Measurements from ENCODE around the gene PCYT2. TPM values are rescaled to one million over a fixed set of nuclear protein-coding genes. Genes with fewer than 3 reads are reported as not detected.

Gene PCYT2
- total RNA-seq, 1 experiment from 2014 or later = 55.4 TPM

DNA sequence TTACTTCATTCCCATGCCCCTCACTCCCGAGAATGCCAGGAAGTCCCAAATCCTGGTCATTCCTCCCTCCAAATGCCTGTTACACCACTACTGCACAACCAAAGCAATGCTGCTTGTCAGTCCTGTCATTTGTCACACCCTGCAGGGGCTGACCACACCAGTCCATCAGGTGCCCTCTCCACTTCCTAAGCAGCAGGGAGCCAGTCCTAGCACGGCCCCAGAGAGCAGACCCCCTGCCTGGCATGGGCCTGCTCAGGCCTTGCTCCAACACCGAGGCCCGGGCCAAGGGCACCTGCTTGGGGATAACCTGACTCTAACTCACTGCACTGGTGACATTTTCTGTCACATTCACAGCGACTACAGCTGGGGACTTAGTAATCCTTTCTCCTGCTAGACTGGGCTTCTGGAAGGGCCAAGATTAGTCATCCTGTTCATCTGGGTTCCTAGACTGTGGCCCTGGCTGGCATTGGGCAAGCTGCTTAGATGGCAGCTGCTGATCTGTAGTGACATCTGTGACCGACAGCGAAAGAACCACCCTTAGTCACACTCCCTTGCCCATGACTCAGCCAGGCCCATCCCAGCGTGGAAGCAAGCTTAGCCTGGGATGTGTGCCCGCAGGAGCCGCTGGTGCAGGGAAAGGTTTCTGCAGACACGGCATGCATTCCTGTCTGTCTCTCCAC is 25.2 kb downstream of the PCYT2 start:
- H3K27ac ChIP-seq (ENCODE audit: low read depth, low read length, poor library complexity, severe bottlenecking) = no peak overlapping the region

DNA sequence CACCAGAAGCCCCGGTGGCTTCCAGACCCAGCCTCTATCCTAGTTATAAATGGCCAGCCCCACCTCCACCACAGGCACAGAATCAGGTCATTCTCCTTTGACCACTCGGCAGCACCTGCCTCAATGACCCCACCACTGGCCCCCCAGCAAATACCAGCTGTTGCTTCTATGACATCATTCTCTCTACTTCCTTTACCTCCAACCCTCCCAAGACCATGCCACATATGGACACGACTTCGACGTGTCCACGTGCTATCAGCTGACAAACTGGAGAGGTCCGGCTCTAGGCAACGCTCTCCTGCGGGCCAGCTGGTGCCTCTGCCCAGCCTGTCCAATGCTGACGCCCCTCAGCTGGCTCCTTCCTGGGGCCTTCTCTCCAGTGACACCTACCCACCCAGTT is 25.7 kb downstream of the PCYT2 start:
- Histone ChIP-seq H3K4me3 (ENCODE audit: low read depth, low read length, poor library complexity, severe bottlenecking) (no peak overlapping the region), H3K27me3 (replicated peaks; ENCODE audit: insufficient read depth, low read depth, low read length, poor library complexity) (no peaks in the 10 kb centered on the region), H3K4me1 (ENCODE audit: insufficient read depth, low read length, poor library complexity, severe bottlenecking) (peaks cover 10% of the 10 kb centered on the region), H3K9me3 (ENCODE audit: low read depth, low read length, poor library complexity, severe bottlenecking) (no peaks in the 10 kb centered on the region), H3K27ac (ENCODE audit: low read depth, low read length, poor library complexity, severe bottlenecking) (no peak overlapping the region), H3K36me3 (ENCODE audit: insufficient read depth, low read length, poor library complexity, severe bottlenecking) (peaks cover 79% of the 10 kb centered on the region)
- TF ChIP-seq, protein P1, sequence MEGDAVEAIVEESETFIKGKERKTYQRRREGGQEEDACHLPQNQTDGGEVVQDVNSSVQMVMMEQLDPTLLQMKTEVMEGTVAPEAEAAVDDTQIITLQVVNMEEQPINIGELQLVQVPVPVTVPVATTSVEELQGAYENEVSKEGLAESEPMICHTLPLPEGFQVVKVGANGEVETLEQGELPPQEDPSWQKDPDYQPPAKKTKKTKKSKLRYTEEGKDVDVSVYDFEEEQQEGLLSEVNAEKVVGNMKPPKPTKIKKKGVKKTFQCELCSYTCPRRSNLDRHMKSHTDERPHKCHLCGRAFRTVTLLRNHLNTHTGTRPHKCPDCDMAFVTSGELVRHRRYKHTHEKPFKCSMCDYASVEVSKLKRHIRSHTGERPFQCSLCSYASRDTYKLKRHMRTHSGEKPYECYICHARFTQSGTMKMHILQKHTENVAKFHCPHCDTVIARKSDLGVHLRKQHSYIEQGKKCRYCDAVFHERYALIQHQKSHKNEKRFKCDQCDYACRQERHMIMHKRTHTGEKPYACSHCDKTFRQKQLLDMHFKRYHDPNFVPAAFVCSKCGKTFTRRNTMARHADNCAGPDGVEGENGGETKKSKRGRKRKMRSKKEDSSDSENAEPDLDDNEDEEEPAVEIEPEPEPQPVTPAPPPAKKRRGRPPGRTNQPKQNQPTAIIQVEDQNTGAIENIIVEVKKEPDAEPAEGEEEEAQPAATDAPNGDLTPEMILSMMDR (conservative IDR thresholded peaks at IDR 0.05; ENCODE audit: low read depth, low read length) = no peak
- no peak for TF ChIP-seq EZH2 (IDR thresholded peaks at IDR 0.05; ENCODE audit: borderline replicate concordance, low read depth, low read length, poor library complexity, severe bottlenecking)
- no TSS peak for BruUV-seq (replicated peaks)
- no peak for DNase-seq (ENCODE audit: low spot score)
- intact Hi-C loops (cut with micrococcal nuclease; ENCODE audit: unreplicated experiment) = no loop called here
- ChIA-PET CTCF (no interaction called here), POLR2A (ENCODE audit: low non-redundant PET) (no interaction called here)

More for the DNA sequence above, 25.2 kb downstream of the PCYT2 start:
- Histone ChIP-seq H3K9me3 (ENCODE audit: low read depth, low read length, poor library complexity, severe bottlenecking) (no peaks in the 10 kb centered on the region), H3K4me3 (ENCODE audit: low read depth, low read length, poor library complexity, severe bottlenecking) (no peak overlapping the region), H3K36me3 (ENCODE audit: insufficient read depth, low read length, poor library complexity, severe bottlenecking) (peaks cover 76% of the 10 kb centered on the region), H3K4me1 (ENCODE audit: insufficient read depth, low read length, poor library complexity, severe bottlenecking) (peaks cover 11% of the 10 kb centered on the region), H3K27me3 (replicated peaks; ENCODE audit: insufficient read depth, low read depth, low read length, poor library complexity) (no peaks in the 10 kb centered on the region)
- BruUV-seq (replicated peaks) = no TSS peak
- no peak for DNase-seq (ENCODE audit: low spot score)
- ChIA-PET CTCF (no interaction called here), POLR2A (ENCODE audit: low non-redundant PET) (no interaction called here)
- no peak for TF ChIP-seq EZH2 (IDR thresholded peaks at IDR 0.05; ENCODE audit: borderline replicate concordance, low read depth, low read length, poor library complexity, severe bottlenecking)
- TF ChIP-seq, protein P1 (conservative IDR thresholded peaks at IDR 0.05; ENCODE audit: low read depth, low read length) = no peak
- intact Hi-C loops (cut with micrococcal nuclease; ENCODE audit: unreplicated experiment) = no loop called here

DNA sequence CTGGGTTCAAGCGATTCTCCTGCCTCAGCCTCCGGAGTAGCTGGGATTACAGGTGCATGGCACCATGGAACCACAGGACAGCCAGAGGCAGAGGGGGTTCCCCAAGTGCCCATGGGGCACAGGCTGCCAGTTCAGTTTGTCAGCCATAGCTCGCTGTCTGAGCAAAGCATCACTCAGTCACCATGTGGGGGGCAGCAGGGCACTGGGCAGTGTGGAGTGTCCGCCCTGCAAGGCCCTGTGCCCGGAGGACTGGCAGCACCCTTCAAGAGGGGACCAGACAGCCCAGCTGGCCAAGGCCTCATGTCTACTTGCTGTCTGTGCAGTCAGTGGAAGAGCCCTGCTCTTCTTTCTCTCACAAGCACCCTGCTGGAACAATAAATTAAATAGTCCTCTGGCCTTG is 26.2 kb downstream of the PCYT2 start:
- Histone ChIP-seq H3K4me3 (ENCODE audit: low read depth, low read length, poor library complexity, severe bottlenecking) (no peak overlapping the region), H3K27ac (ENCODE audit: low read depth, low read length, poor library complexity, severe bottlenecking) (no peak overlapping the region), H3K36me3 (ENCODE audit: insufficient read depth, low read length, poor library complexity, severe bottlenecking) (peaks cover 79% of the 10 kb centered on the region), H3K4me1 (ENCODE audit: insufficient read depth, low read length, poor library complexity, severe bottlenecking) (peaks cover 6% of the 10 kb centered on the region), H3K27me3 (replicated peaks; ENCODE audit: insufficient read depth, low read depth, low read length, poor library complexity) (no peaks in the 10 kb centered on the region), H3K9me3 (ENCODE audit: low read depth, low read length, poor library complexity, severe bottlenecking) (no peaks in the 10 kb centered on the region)
- TF ChIP-seq, protein P1 (conservative IDR thresholded peaks at IDR 0.05; ENCODE audit: low read depth, low read length) = no peak
- no peak for TF ChIP-seq EZH2 (IDR thresholded peaks at IDR 0.05; ENCODE audit: borderline replicate concordance, low read depth, low read length, poor library complexity, severe bottlenecking)
- ChIA-PET CTCF (no interaction called here), POLR2A (ENCODE audit: low non-redundant PET) (no interaction called here)
- no TSS peak for BruUV-seq (replicated peaks)
- DNase-seq (ENCODE audit: low spot score) = no peak
- intact Hi-C loops (cut with micrococcal nuclease; ENCODE audit: unreplicated experiment) = no loop called here
